KMS-11 (cell line): ENCODE data around the gene RARB.

Experiments
- H2AFZ ChIP-seq: fragments of 200-600 bp; sonication (generic); 2 replicates; pipeline ENCODE4 v1.6.1; 2016; ENCODE audit warnings: antibody characterized with exemption, mixed run types, low read depth
- H3K27ac ChIP-seq: fragments of 200-600 bp; sonication (generic); 2 replicates; pipeline ENCODE4 v1.6.1; 2016; ENCODE audit warnings: mild to moderate bottlenecking, mixed run types
- H3K27me3 ChIP-seq: fragments of 200-600 bp; sonication (generic); 2 replicates; pipeline ENCODE4 v1.6.1; 2017; ENCODE audit warnings: mild to moderate bottlenecking, low read depth, mixed run types, moderate library complexity; ENCODE audit not compliant: insufficient read depth
- H3K36me3 ChIP-seq: fragments of 200-600 bp; sonication (generic); 2 replicates; pipeline ENCODE4 v1.6.1; 2017; ENCODE audit warnings: mild to moderate bottlenecking, mixed run types; ENCODE audit not compliant: insufficient read depth
- H3K4me1 ChIP-seq: fragments of 200-600 bp; sonication (generic); 2 replicates; pipeline ENCODE4 v1.6.1; 2016; ENCODE audit warnings: mild to moderate bottlenecking, low read depth, mixed run types; ENCODE audit not compliant: poor library complexity, severe bottlenecking
- H3K4me2 ChIP-seq: fragments of 200-600 bp; sonication (generic); 2 replicates; pipeline ENCODE4 v1.7.0; 2016; ENCODE audit warnings: mild to moderate bottlenecking, mixed run types
- H3K4me3 ChIP-seq: fragments of 200-600 bp; sonication (generic); IDR thresholded peaks from 2 replicates; pipeline ENCODE4 v1.6.1; 2017; ENCODE audit warnings: low read depth, low read length, mixed read lengths; ENCODE audit not compliant: insufficient read depth
- H3K79me2 ChIP-seq: fragments of 200-600 bp; sonication (generic); 2 replicates; pipeline ENCODE4 v1.6.1; 2016; ENCODE audit warnings: low read depth, mixed run types; ENCODE audit not compliant: insufficient read depth
- H3K9ac ChIP-seq: fragments of 200-600 bp; sonication (generic); 2 replicates; pipeline ENCODE4 v1.6.1; 2016; ENCODE audit warnings: mild to moderate bottlenecking, mixed run types
- H4K20me1 ChIP-seq: fragments of 200-600 bp; sonication (generic); 2 replicates; pipeline ENCODE4 v1.6.1; 2016; ENCODE audit warnings: mild to moderate bottlenecking, mixed run types; ENCODE audit not compliant: insufficient read depth
- TF ChIP-seq, protein P1 (sequence below): fragments of 200-600 bp; sonication (generic); conservative IDR thresholded peaks from 2 replicates; pipeline ENCODE4 v1.6.1; 2017; ENCODE audit warnings: low read depth, mild to moderate bottlenecking, antibody characterized with exemption, low read length, moderate library complexity, mixed read lengths

The RARB gene

DNA sequence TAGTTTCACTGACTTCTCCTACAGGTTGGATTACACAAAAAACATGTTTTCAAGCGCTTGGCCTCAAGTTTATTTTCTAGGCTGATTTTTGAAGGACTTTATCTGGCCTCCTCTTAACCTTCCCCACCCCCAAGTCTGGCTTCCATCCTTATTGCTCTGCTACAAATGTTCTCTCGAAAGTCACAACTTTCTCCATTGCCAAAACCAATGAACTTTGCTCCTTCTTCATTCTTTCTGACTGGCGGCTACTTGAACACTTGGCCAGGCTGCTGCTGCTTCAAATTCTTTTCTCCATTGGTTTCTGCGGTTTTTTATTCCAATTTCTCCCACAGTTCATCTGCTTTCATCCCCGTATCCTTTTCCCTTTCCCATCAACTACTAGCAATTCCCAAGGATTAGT is 130.1 kb downstream of the RARB start:
- no peaks in the 10 kb centered on the region for H3K27me3 ChIP-seq
- TF ChIP-seq, protein P1, sequence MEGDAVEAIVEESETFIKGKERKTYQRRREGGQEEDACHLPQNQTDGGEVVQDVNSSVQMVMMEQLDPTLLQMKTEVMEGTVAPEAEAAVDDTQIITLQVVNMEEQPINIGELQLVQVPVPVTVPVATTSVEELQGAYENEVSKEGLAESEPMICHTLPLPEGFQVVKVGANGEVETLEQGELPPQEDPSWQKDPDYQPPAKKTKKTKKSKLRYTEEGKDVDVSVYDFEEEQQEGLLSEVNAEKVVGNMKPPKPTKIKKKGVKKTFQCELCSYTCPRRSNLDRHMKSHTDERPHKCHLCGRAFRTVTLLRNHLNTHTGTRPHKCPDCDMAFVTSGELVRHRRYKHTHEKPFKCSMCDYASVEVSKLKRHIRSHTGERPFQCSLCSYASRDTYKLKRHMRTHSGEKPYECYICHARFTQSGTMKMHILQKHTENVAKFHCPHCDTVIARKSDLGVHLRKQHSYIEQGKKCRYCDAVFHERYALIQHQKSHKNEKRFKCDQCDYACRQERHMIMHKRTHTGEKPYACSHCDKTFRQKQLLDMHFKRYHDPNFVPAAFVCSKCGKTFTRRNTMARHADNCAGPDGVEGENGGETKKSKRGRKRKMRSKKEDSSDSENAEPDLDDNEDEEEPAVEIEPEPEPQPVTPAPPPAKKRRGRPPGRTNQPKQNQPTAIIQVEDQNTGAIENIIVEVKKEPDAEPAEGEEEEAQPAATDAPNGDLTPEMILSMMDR = no peak

DNA sequence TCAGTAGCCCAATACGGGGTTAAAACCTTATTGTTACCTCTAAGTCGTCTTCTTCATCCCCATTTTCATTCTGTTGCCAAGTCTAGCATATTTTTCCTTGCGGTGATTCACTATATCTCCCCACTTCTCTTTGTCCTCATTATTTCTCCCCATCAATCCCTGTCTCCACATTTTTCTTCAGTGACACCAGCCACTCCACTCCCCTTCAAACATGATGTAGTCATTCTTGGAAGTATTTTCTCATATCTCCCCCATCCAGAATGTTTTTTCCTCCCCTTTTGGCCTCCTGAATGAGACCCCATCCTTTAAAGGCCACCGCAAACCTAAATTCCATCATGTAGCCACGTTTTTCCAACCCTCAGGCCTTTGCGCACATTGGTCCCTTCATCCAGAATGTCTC is 130.7 kb downstream of the RARB start:
- TF ChIP-seq, protein P1 = no peak
- Histone ChIP-seq H3K27ac (no peak overlapping the region), H3K4me2 (no peak overlapping the region), H3K9ac (no peak overlapping the region), H3K27me3 (no peaks in the 10 kb centered on the region), H4K20me1 (no peaks in the 10 kb centered on the region), H2AFZ (no peak overlapping the region), H3K79me2 (no peaks in the 10 kb centered on the region), H3K4me3 (no peak overlapping the region), H3K4me1 (no peaks in the 10 kb centered on the region), H3K36me3 (no peaks in the 10 kb centered on the region)

More for the DNA sequence above, 130.1 kb downstream of the RARB start:
- Histone ChIP-seq H3K9ac (no peak overlapping the region), H4K20me1 (no peaks in the 10 kb centered on the region), H3K4me2 (no peak overlapping the region), H2AFZ (no peak overlapping the region), H3K27ac (no peak overlapping the region), H3K36me3 (no peaks in the 10 kb centered on the region), H3K4me1 (no peaks in the 10 kb centered on the region), H3K4me3 (no peak overlapping the region), H3K79me2 (no peaks in the 10 kb centered on the region)

DNA sequence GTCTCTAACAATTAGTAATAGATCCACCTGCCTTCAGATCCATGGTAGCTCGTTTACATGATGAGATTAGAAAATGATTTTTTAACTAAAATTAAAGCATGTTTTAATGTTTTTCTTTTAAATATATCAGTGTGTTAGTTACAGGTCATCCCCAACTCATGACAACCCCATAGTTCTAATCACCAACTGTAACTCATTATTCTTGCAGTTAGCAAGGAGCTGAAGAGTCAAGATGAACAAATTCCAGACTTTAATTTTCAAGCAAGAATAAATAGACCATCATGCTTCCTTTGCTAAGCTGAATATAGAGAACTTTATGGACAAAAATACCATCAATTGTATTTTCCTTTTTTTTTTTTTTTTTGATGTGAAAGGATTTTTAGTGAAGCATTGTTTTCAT is 135.5 kb downstream of the RARB start:
- Histone ChIP-seq H3K27me3 (no peaks in the 10 kb centered on the region), H3K4me1 (no peaks in the 10 kb centered on the region), H4K20me1 (no peaks in the 10 kb centered on the region), H3K36me3 (no peaks in the 10 kb centered on the region), H3K79me2 (no peaks in the 10 kb centered on the region), H3K4me3 (no peak overlapping the region), H3K4me2 (no peak overlapping the region), H2AFZ (no peak overlapping the region), H3K9ac (no peak overlapping the region), H3K27ac (no peak overlapping the region)
- TF ChIP-seq, protein P1 = no peak

DNA sequence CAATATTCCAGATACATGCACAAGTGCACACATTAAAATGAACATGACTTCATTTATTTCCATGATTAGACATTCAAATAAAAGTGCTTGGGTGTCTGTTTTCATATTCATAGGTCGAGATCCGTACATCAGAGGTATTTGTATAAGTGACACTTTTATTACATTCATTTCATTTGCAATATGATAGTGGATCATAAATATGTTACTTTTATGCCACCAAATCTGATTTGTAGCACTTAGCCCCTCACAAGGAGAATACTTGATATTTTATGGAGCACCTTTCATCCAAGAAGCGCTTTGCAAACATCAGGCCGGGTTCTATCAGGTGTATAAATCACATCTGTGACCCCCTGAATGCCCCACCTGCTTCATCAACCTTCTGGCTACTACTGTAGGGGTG is 136.0 kb downstream of the RARB start:
- Histone ChIP-seq H3K79me2 (no peaks in the 10 kb centered on the region), H3K27ac (no peak overlapping the region), H3K27me3 (no peaks in the 10 kb centered on the region), H3K9ac (no peak overlapping the region), H3K4me3 (no peak overlapping the region), H2AFZ (no peak overlapping the region), H3K36me3 (no peaks in the 10 kb centered on the region), H4K20me1 (no peaks in the 10 kb centered on the region), H3K4me2 (no peak overlapping the region), H3K4me1 (no peaks in the 10 kb centered on the region)
- TF ChIP-seq, protein P1 = no peak
